ENCODE results near the gene DIP2C. TPM values are rescaled to one million over a fixed set of nuclear protein-coding genes. Genes with fewer than 3 reads are reported as not detected.

Gene DIP2C
- total and polyA plus RNA-seq, 7 experiments from 2014 or later: 1.1 to 8.7 (median 4.5) TPM

- no peaks in the 10 kb centered on the region for H3K36me3 ChIP-seq (ENCODE audit: control insufficient read depth in 2 of 3, insufficient read depth in 3 of 3, low read length in 3 of 3)
- Mint-ChIP-seq H3K27me3 (peaks cover 0 to 6% (median 3%) of the 10 kb centered on the region in 5 donors), H3K4me1 (peaks cover 4 to 18% (median 11%) of the 10 kb centered on the region in 7 donors), H3K27ac (peak overlapping the region in 2 of 9 donors; percentile 4 to 23), H3K36me3 (no peaks in the 10 kb centered on the region), H3K4me3 (peak overlapping the region in 2 of 10 donors; percentile 16 to 39), H3K9me3 (peaks cover 0 to 2% (median 0%) of the 10 kb centered on the region in 11 donors)
- no peaks in the 10 kb centered on the region for H3K9me3 ChIP-seq (ENCODE audit: control insufficient read depth in 2 of 3, low read length in 3 of 3)
- DNase-seq: no peak
- intact Hi-C loops (cut with micrococcal nuclease): loop anchor here in 1 of 2 donors (5.0 kb wide), 1 partner anchor 431 kb away; the partner anchor contains the start of gene GTPBP4
- ChIA-PET CTCF (no interaction called here), POLR2A (interaction anchor here (0.6 kb wide), 1 partner anchor 432 kb away, joined by 3 read pairs; the partner anchor contains the start of gene GTPBP4)
- no peaks in the 10 kb centered on the region for H3K27me3 ChIP-seq (ENCODE audit: control insufficient read depth in 2 of 2, insufficient read depth in 2 of 2, low read length in 2 of 2)
- no peak overlapping the region for H3K27ac ChIP-seq (ENCODE audit: low read depth, low read length)
- no peaks in the 10 kb centered on the region for H3K4me1 ChIP-seq (ENCODE audit: control insufficient read depth in 2 of 2, insufficient read depth in 2 of 2, low read length in 2 of 2)
- no peak overlapping the region for H3K4me3 ChIP-seq (ENCODE audit: low read length)
- ATAC-seq: no peak
Observed at GRCh38 chr10:555682-556350, 133.7 kb downstream of the DIP2C start.

DNA sequence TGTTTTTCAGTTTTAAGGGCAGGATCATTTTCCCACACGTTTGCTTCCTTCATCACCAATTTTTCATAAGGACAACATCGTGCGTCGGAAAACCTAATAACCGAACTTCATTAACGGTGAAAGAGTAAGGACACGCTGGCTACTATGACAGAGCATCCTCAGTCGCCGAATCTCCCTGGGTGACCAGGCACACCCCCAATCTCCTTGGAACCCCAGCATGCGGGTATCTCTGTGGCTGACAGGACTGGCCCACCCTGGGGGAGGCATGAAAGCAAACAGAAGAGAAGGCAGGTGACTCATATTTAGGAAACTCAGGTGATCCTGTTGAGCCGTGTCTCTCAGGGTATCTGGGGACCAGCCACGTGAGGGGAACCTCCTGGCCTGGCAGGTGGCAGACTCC is 134.2 kb downstream of the DIP2C start:
- no peak for ATAC-seq
- intact Hi-C loops (cut with micrococcal nuclease): loop anchor here in 1 of 2 donors (5.0 kb wide), 1 partner anchor 432 kb away; the partner anchor contains the start of gene GTPBP4
- no peaks in the 10 kb centered on the region for H3K9me3 Mint-ChIP-seq
- peaks cover 0 to 6% (median 4%) of the 10 kb centered on the region in 5 donors for H3K27me3 Mint-ChIP-seq
- Histone ChIP-seq H3K4me1 (ENCODE audit: control insufficient read depth in 2 of 2, insufficient read depth in 2 of 2, low read length in 2 of 2) (no peaks in the 10 kb centered on the region), H3K27me3 (ENCODE audit: control insufficient read depth in 2 of 2, insufficient read depth in 2 of 2, low read length in 2 of 2) (no peaks in the 10 kb centered on the region), H3K27ac (ENCODE audit: low read depth, low read length) (no peak overlapping the region), H3K4me3 (ENCODE audit: low read length) (no peak overlapping the region), H3K9me3 (ENCODE audit: control insufficient read depth in 2 of 3, low read length in 3 of 3) (no peaks in the 10 kb centered on the region), H3K36me3 (ENCODE audit: control insufficient read depth in 2 of 3, insufficient read depth in 3 of 3, low read length in 3 of 3) (no peaks in the 10 kb centered on the region)
- ChIA-PET CTCF (no interaction called here), POLR2A (no interaction called here)
- H3K27ac Mint-ChIP-seq: peak overlapping the region in 3 of 9 donors; percentile 4 to 80 (median 23)
- no peaks in the 10 kb centered on the region for H3K36me3 Mint-ChIP-seq
- no peak for DNase-seq
- H3K4me3 Mint-ChIP-seq: peak overlapping the region in 1 of 10 donors; percentile 18
- peaks cover 4 to 18% (median 11%) of the 10 kb centered on the region in 7 donors for H3K4me1 Mint-ChIP-seq

GRCh38 chr10:554182-554848 is 135.2 kb downstream of the DIP2C start:
- Mint-ChIP-seq H3K4me3 (no peak overlapping the region), H3K36me3 (no peaks in the 10 kb centered on the region), H3K27ac (peak overlapping the region in 1 of 9 donors; percentile 66), H3K4me1 (peaks cover 4 to 18% (median 11%) of the 10 kb centered on the region in 7 donors), H3K27me3 (peaks cover 0 to 6% (median 5%) of the 10 kb centered on the region in 5 donors), H3K9me3 (no peaks in the 10 kb centered on the region)
- no peak overlapping the region for H3K27ac ChIP-seq (ENCODE audit: low read depth, low read length)
- ATAC-seq (no peak), DNase-seq (no peak)
- POLR2A ChIA-PET: no interaction called here
- no peaks in the 10 kb centered on the region for H3K27me3 ChIP-seq (ENCODE audit: control insufficient read depth in 2 of 2, insufficient read depth in 2 of 2, low read length in 2 of 2)
- intact Hi-C loops (cut with micrococcal nuclease): no loop called here
- no peaks in the 10 kb centered on the region for H3K4me1 ChIP-seq (ENCODE audit: control insufficient read depth in 2 of 2, insufficient read depth in 2 of 2, low read length in 2 of 2)
- CTCF ChIA-PET: no interaction called here
- no peak overlapping the region for H3K4me3 ChIP-seq (ENCODE audit: low read length)
- H3K9me3 ChIP-seq (ENCODE audit: control insufficient read depth in 2 of 3, low read length in 3 of 3): no peaks in the 10 kb centered on the region
- H3K36me3 ChIP-seq (ENCODE audit: control insufficient read depth in 2 of 3, insufficient read depth in 3 of 3, low read length in 3 of 3): no peaks in the 10 kb centered on the region

DNA sequence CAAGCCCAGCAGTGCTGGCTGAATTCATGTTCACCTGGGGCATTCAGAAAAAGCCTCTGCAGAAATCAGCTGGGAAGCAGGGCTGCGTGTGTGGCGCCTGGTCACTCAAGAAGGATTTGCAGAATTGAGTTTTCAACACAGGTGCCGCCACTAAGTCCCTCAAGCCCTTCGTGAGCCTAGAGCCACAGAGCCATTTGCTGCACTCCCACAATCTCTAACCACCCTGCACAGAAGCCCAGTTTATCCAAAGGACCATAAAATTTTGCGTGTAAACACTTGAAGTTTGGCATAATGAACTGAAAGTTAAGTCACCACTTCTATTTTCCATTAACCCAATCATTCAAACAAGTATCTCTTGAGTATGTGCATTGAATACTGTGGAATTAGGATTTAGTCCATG is 136.2 kb downstream of the DIP2C start:
- Histone ChIP-seq H3K4me3 (ENCODE audit: low read length) (no peak overlapping the region), H3K4me1 (ENCODE audit: control insufficient read depth in 2 of 2, insufficient read depth in 2 of 2, low read length in 2 of 2) (no peaks in the 10 kb centered on the region), H3K9me3 (ENCODE audit: control insufficient read depth in 2 of 3, low read length in 3 of 3) (no peaks in the 10 kb centered on the region), H3K27me3 (ENCODE audit: control insufficient read depth in 2 of 2, insufficient read depth in 2 of 2, low read length in 2 of 2) (no peaks in the 10 kb centered on the region), H3K36me3 (ENCODE audit: control insufficient read depth in 2 of 3, insufficient read depth in 3 of 3, low read length in 3 of 3) (no peaks in the 10 kb centered on the region), H3K27ac (ENCODE audit: low read depth, low read length) (no peak overlapping the region)
- ChIA-PET POLR2A (interaction anchor here (0.6 kb wide), 1 partner anchor 115 kb away, joined by 3 read pairs; no protein-coding TSS in a partner anchor), CTCF (no interaction called here)
- Mint-ChIP-seq H3K27ac (no peak overlapping the region), H3K36me3 (no peaks in the 10 kb centered on the region), H3K4me3 (no peak overlapping the region), H3K9me3 (no peaks in the 10 kb centered on the region), H3K4me1 (peaks cover 4 to 18% (median 11%) of the 10 kb centered on the region in 7 donors), H3K27me3 (peaks cover 0 to 11% (median 8%) of the 10 kb centered on the region in 5 donors)
- intact Hi-C loops (cut with micrococcal nuclease): no loop called here
- no peak for ATAC-seq
- DNase-seq: no peak

- H3K27me3 ChIP-seq (ENCODE audit: control insufficient read depth in 2 of 2, insufficient read depth in 2 of 2, low read length in 2 of 2): no peaks in the 10 kb centered on the region
Observed at GRCh38 chr10:552679-553078, 136.8 kb downstream of the DIP2C start.

GRCh38 chr10:551373-552252 is 137.9 kb downstream of the DIP2C start:
- intact Hi-C loops (cut with micrococcal nuclease): no loop called here
- H3K4me3 Mint-ChIP-seq: no peak overlapping the region
- no peak overlapping the region for H3K4me3 ChIP-seq (ENCODE audit: low read length)
- no peaks in the 10 kb centered on the region for H3K27me3 ChIP-seq (ENCODE audit: control insufficient read depth in 2 of 2, insufficient read depth in 2 of 2, low read length in 2 of 2)
- peaks cover 3 to 20% (median 14%) of the 10 kb centered on the region in 5 donors for H3K27me3 Mint-ChIP-seq
- no peaks in the 10 kb centered on the region for H3K36me3 Mint-ChIP-seq
- POLR2A ChIA-PET: no interaction called here
- H3K27ac Mint-ChIP-seq: no peak overlapping the region
- no peaks in the 10 kb centered on the region for H3K4me1 ChIP-seq (ENCODE audit: control insufficient read depth in 2 of 2, insufficient read depth in 2 of 2, low read length in 2 of 2)
- H3K36me3 ChIP-seq (ENCODE audit: control insufficient read depth in 2 of 3, insufficient read depth in 3 of 3, low read length in 3 of 3): no peaks in the 10 kb centered on the region
- peaks cover 0 to 14% (median 3%) of the 10 kb centered on the region in 7 donors for H3K4me1 Mint-ChIP-seq
- H3K9me3 Mint-ChIP-seq: no peaks in the 10 kb centered on the region
- H3K27ac ChIP-seq (ENCODE audit: low read depth, low read length): no peak overlapping the region
- no peak for DNase-seq
- no peaks in the 10 kb centered on the region for H3K9me3 ChIP-seq (ENCODE audit: control insufficient read depth in 2 of 3, low read length in 3 of 3)
- CTCF ChIA-PET: no interaction called here
- ATAC-seq: no peak

More at GRCh38 chr10:552679-553078, 136.8 kb downstream of the DIP2C start:
- H3K27ac Mint-ChIP-seq: no peak overlapping the region
- H3K4me3 Mint-ChIP-seq: no peak overlapping the region
- peaks cover 4 to 18% (median 9%) of the 10 kb centered on the region in 7 donors for H3K4me1 Mint-ChIP-seq
- peaks cover 0 to 15% (median 8%) of the 10 kb centered on the region in 5 donors for H3K27me3 Mint-ChIP-seq
- no peak for ATAC-seq
- Histone ChIP-seq H3K36me3 (ENCODE audit: control insufficient read depth in 2 of 3, insufficient read depth in 3 of 3, low read length in 3 of 3) (no peaks in the 10 kb centered on the region), H3K9me3 (ENCODE audit: control insufficient read depth in 2 of 3, low read length in 3 of 3) (no peaks in the 10 kb centered on the region), H3K27ac (ENCODE audit: low read depth, low read length) (no peak overlapping the region), H3K4me1 (ENCODE audit: control insufficient read depth in 2 of 2, insufficient read depth in 2 of 2, low read length in 2 of 2) (no peaks in the 10 kb centered on the region), H3K4me3 (ENCODE audit: low read length) (no peak overlapping the region)
- CTCF ChIA-PET: no interaction called here
- no peaks in the 10 kb centered on the region for H3K36me3 Mint-ChIP-seq
- H3K9me3 Mint-ChIP-seq: no peaks in the 10 kb centered on the region
- intact Hi-C loops (cut with micrococcal nuclease): no loop called here
- DNase-seq: no peak
- POLR2A ChIA-PET: no interaction called here
